BLaER1 treated with 17β-estradiol and CSF1 and Interleukin-3, amounts not matched to agents 10 nM and 100 nM (cell line): ENCODE data around the gene NFXL1.

Source experiments
- H3K27ac ChIP-seq, 11 experiments: shearing (Covaris generic); formaldehyde crosslinking; 2 replicates each; pipeline ENCODE4 v1.8.1; 2022
- H3K27me3 ChIP-seq, 11 experiments: shearing (Covaris generic); formaldehyde crosslinking; 2 replicates each; pipeline ENCODE4 v1.8.1; 2022
- H3K36me3 ChIP-seq, 11 experiments: shearing (Covaris generic); formaldehyde crosslinking; 2 replicates each; pipeline ENCODE4 v1.8.1; 2022
- H3K4me1 ChIP-seq, 10 experiments: shearing (Covaris generic); formaldehyde crosslinking; 2 replicates each; pipeline ENCODE4 v1.8.1; 2022
- H3K4me2 ChIP-seq, 11 experiments: shearing (Covaris generic); formaldehyde crosslinking; 2 replicates each; pipeline ENCODE4 v1.8.1; 2022
- H3K4me3 ChIP-seq, 10 experiments: shearing (Covaris generic); formaldehyde crosslinking; 2 replicates each; pipeline ENCODE4 v1.8.1; 2022
- H3K9ac ChIP-seq, 11 experiments: shearing (Covaris generic); formaldehyde crosslinking; 2 replicates each; pipeline ENCODE4 v1.8.1; 2022
- H3K9me3 ChIP-seq, 11 experiments: shearing (Covaris generic); formaldehyde crosslinking; replicated peaks in 1 of 11; 2 replicates each; pipeline ENCODE4 v1.8.1; 2022
- H4K20me1 ChIP-seq, 11 experiments: shearing (Covaris generic); formaldehyde crosslinking; 2 replicates each; pipeline ENCODE4 v1.8.1; 2022
- Cebpa-rat ChIP-seq, 11 experiments: shearing (Covaris generic); IDR thresholded peaks; 2 replicates each; pipeline ENCODE4 v1.8.1; 2022

Gene NFXL1

GRCh38 chr4:47814618-47815295, 99.6 kb downstream of the NFXL1 start:
- Histone ChIP-seq H4K20me1 (no peaks in the 10 kb centered on the region), H3K4me2 (no peak overlapping the region), H3K4me3 (no peak overlapping the region), H3K27ac (no peak overlapping the region), H3K9ac (no peak overlapping the region), H3K4me1 (peaks cover 6 to 16% (median 9%) of the 10 kb centered on the region in 10 experiments; a peak in 19 of 20 replicates), H3K9me3 (no peaks in the 10 kb centered on the region), H3K27me3 (no peaks in the 10 kb centered on the region), H3K36me3 (no peaks in the 10 kb centered on the region)
- no peak for TF ChIP-seq Cebpa-rat (IDR thresholded peaks at IDR 0.05)

GRCh38 chr4:47809654-47810203, 104.7 kb downstream of the NFXL1 start:
- Histone ChIP-seq H3K4me3 (no peak overlapping the region), H3K9me3 (no peaks in the 10 kb centered on the region), H3K9ac (no peak overlapping the region), H3K27ac (no peak overlapping the region), H3K36me3 (no peaks in the 10 kb centered on the region), H4K20me1 (no peaks in the 10 kb centered on the region), H3K4me2 (no peak overlapping the region), H3K27me3 (no peaks in the 10 kb centered on the region), H3K4me1 (no peaks in the 10 kb centered on the region)
- no peak for TF ChIP-seq Cebpa-rat (IDR thresholded peaks at IDR 0.05)

GRCh38 chr4:47804598-47804997, 109.8 kb downstream of the NFXL1 start:
- Histone ChIP-seq H3K4me1 (no peaks in the 10 kb centered on the region), H3K9me3 (peaks cover 0 to 8% (median 0%) of the 10 kb centered on the region in 11 experiments; a peak in 2 of 22 replicates), H3K36me3 (no peaks in the 10 kb centered on the region), H3K4me2 (no peak overlapping the region), H3K4me3 (no peak overlapping the region), H3K27me3 (no peaks in the 10 kb centered on the region), H4K20me1 (no peaks in the 10 kb centered on the region), H3K27ac (no peak overlapping the region), H3K9ac (no peak overlapping the region)
- TF ChIP-seq Cebpa-rat (IDR thresholded peaks at IDR 0.05): no peak

GRCh38 chr4:47801481-47802002, 112.8 kb downstream of the NFXL1 start:
- Histone ChIP-seq H3K36me3 (no peaks in the 10 kb centered on the region), H3K4me1 (no peaks in the 10 kb centered on the region), H3K27ac (no peak overlapping the region), H3K9me3 (peaks cover 0 to 8% (median 0%) of the 10 kb centered on the region in 11 experiments; a peak in 2 of 22 replicates), H3K27me3 (no peaks in the 10 kb centered on the region), H3K4me3 (no peak overlapping the region), H4K20me1 (no peaks in the 10 kb centered on the region), H3K4me2 (no peak overlapping the region), H3K9ac (no peak overlapping the region)
- TF ChIP-seq Cebpa-rat (IDR thresholded peaks at IDR 0.05): no peak

GRCh38 chr4:47798165-47798564, 116.2 kb downstream of the NFXL1 start:
- no peaks in the 10 kb centered on the region for H3K27me3 ChIP-seq

More at GRCh38 chr4:47798165-47798564, 116.2 kb downstream of the NFXL1 start:
- Histone ChIP-seq H3K4me1 (no peaks in the 10 kb centered on the region), H3K4me3 (no peak overlapping the region), H4K20me1 (no peaks in the 10 kb centered on the region), H3K9ac (no peak overlapping the region), H3K36me3 (no peaks in the 10 kb centered on the region), H3K27ac (no peak overlapping the region), H3K4me2 (no peak overlapping the region), H3K9me3 (0 out of 22 replicates have a peak, but pooled peaks cover 0 to under 1% (median 0%) of the 10 kb centered on the region in 11 experiments)
- TF ChIP-seq Cebpa-rat (IDR thresholded peaks at IDR 0.05): no peak
